ENCODE data around the gene AOPEP.

The AOPEP gene

DNA sequence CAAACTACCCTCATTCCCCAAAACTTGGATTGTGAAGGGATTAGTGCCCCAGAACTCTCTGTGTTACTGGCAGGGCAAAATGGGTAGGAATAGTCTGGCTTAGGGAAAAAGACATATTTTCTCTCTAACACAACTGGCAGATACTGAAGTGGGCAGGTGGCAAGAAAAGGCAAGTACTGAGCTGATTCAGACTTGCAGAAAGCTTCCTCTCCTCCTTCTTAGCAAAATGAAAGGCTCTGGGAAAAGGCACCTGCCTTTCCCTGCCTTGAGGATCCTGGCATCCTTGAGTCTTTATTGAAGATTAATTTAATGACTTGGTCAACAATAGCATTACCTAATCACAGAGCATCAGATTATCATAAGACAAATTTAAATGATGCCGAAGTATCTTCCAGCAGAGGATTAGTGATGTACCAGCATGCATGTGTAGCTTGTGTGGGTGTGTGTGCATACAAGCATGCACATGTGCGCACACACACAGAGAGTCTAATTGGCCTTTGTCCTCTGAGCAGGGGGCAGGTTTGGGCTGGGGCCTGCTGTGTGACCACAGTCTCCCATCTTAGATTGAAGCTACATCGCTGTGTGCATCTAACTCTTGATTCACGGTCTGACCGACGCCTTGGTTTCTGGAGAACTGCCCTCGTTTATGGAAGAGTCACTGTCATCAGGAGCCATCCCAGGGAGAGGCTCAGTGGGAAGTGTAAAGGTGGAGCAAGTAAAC lies 294.8 kb downstream of the AOPEP start:
- H3K27ac ChIP-seq: peak overlapping the region; percentile 86 to 92
- no peak for DNase-seq (ENCODE audit: low spot score)
- TF ChIP-seq, protein P1, sequence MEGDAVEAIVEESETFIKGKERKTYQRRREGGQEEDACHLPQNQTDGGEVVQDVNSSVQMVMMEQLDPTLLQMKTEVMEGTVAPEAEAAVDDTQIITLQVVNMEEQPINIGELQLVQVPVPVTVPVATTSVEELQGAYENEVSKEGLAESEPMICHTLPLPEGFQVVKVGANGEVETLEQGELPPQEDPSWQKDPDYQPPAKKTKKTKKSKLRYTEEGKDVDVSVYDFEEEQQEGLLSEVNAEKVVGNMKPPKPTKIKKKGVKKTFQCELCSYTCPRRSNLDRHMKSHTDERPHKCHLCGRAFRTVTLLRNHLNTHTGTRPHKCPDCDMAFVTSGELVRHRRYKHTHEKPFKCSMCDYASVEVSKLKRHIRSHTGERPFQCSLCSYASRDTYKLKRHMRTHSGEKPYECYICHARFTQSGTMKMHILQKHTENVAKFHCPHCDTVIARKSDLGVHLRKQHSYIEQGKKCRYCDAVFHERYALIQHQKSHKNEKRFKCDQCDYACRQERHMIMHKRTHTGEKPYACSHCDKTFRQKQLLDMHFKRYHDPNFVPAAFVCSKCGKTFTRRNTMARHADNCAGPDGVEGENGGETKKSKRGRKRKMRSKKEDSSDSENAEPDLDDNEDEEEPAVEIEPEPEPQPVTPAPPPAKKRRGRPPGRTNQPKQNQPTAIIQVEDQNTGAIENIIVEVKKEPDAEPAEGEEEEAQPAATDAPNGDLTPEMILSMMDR (IDR thresholded peaks at IDR 0.05): no peak
- H3K4me3 ChIP-seq: peak overlapping the region; percentile 47

DNA sequence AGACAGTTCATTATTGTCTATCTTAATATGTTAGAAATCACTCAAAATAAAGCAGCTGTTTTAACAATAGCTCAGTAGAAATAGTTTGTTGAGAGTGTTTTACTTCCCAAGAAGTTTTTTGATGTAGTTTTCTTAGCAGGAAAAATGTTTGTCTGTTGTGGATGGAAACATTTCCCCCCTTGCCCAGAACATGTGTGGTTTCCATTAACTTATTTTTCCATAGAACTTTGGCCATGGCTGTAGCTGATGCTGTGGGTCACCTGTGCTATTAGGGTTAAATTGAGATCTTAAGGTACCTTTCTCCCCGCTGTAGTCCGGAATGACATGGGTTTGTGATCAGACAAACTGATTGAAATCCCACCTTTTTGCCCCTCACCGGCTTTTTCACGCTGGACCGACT lies 296.2 kb downstream of the AOPEP start:
- H3K27ac ChIP-seq: peak overlapping the region; percentile 86 to 92
- peak overlapping the region; percentile 48 for H3K4me3 ChIP-seq
- no peak for DNase-seq (ENCODE audit: low spot score)
- TF ChIP-seq, protein P1 (IDR thresholded peaks at IDR 0.05): no peak

DNA sequence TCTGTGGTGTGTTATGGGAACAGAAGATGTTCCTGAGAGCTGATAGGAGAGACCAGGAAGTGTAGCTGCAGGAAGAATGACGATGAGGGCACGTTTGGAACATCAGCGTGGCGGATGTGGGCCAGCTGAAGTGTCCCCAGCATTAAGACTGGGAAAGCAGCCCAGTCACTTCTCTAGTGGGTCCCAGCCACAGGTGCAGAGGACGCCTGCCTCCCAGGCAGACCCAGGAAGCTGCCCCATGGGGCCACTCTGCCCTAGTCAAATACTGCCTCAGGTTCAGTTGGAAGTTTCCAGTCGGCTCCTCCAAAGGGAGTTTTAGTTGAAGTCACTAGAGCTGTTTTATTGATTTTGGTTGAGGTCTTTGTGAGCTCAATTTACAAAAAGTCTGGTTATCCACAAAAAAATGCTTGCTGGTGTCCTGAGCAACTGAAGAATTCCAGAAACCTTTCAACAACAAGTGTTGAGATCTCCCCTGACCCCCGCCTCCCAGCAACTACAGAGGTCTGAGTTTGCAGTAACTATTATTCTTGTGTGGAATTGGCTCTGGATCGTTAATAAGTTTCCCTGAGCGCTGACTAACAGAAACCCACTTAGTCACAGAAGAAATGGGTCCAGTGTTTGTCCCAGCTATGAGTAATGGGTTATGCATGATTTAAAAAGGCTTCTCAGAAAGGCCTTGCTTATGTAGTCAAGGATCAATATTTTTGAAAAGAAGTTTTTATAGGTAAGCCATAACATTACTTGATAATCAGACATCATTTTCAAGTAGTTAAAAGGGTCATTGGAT lies 296.9 kb downstream of the AOPEP start:
- TF ChIP-seq, protein P1 (IDR thresholded peaks at IDR 0.05): no peak
- peak overlapping the region; percentile 86 to 92 for H3K27ac ChIP-seq
- H3K4me3 ChIP-seq: peak overlapping the region; percentile 48
- no peak for DNase-seq (ENCODE audit: low spot score)

DNA sequence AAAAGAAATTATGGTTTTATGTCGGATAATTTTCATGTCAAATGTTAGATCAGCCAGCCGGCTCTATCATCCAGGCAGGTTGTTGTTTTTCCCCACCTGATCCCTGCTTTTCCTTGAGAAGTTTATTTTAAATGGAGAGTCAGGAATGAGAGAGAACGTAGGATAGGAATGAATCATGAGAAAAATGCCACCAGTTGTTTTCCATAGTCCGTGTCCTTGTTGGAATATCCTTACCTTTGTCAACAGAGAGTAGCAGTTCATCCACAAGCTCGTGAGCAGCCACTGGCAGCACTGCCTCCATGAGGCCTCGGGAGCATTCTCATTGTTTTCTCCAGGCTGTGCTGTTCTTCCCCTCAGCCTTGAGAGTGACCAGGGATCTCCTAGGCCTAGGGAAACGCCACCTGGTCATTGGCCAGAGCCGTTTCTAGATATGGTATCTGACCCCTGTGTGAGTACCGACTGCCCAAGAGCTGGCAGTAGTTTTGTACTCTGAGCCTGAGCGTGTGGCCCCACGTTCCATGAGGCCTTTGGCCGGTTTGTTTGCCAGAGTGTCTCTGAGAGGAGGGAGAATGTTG lies 297.7 kb downstream of the AOPEP start:
- DNase-seq (ENCODE audit: low spot score): no peak
- TF ChIP-seq, protein P1 (IDR thresholded peaks at IDR 0.05): no peak
- peak overlapping the region; percentile 86 to 92 for H3K27ac ChIP-seq
- H3K4me3 ChIP-seq: peak overlapping the region; percentile 48

DNA sequence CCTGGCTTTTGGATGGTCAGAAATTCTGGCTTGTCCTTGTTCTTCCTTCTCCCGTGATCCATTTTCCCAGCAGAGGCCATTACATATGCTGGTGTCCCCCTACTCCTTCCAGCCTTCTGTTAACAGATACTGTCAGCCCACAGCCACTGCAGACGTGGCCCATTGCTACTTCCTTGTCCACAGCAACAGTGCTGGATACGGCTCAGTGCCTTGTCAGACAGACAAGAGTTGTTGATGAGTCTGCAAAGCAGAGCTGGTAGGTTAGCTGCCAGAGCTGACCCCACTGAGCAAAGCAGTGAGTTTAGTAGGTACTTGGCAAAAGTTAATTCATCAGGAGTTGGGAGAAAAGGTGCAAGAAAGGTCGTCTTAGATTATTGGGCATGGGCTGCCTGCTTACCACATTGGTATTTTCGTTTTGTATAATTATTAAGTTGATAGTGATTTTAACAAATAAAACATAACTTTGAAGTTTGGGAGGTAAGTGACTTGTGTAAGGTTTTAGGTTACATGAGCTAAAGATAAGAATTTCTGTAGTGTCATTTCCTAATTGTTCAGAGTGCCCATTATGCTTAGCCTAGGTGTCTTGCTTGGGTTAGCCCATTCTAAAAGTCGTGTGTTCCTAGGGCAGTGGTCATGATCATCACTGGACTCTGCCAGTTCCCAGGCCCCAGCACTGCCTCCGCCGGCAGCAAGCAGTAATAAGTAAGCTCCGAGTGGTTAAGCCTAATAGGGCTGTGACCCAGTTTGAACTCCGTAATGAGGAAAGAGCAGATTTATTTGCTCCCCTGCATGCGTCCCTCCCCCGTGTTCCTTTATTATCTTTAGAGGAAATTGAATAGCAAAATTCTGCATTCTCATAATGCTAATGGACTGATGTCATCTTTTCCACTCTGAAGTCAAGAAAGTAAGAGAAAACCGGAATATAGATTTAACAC lies 299.0 kb downstream of the AOPEP start:
- Histone ChIP-seq H3K4me3 (peak overlapping the region; percentile 55), H3K27ac (peak overlapping the region; percentile 90 to 92)
- TF ChIP-seq, protein P1 (IDR thresholded peaks at IDR 0.05): no peak
- DNase-seq (ENCODE audit: low spot score): no peak

DNA sequence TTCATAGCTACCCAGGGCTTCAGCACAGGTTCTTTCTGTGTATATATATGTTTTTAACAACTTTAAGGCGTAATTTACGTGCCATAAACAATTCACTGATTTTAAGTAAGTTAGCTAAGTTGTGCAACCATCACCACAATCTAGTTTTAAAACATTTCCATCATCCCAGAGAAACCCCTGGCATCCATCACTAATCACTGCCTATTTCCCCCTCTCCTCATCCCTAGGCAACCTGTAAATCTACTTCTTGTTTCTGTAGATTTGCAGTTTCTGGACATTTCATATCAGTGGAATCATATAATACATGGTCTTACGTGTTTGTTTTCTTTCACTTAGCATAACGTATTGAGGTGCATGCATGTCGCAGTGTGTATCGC lies 299.6 kb downstream of the AOPEP start:
- Histone ChIP-seq H3K27ac (peak overlapping the region; percentile 90 to 92), H3K4me3 (peak overlapping the region; percentile 55)
- DNase-seq (ENCODE audit: low spot score): no peak
- TF ChIP-seq, protein P1 (IDR thresholded peaks at IDR 0.05): no peak

All from coronary artery (tissue), 2 donors.